Activated T-cell treated with anti-CD3 and anti-CD28 coated beads, Interleukin-2, amount 50 U/mL, for 1 hour (primary cell): Measurements from ENCODE around the gene CHST2.
A peak's percentile ranks its signal among the peaks of the same experiment; 100 is the strongest.
"Not testable (repeated sequence)": the region's sequence is repeated elsewhere in the genome, so short reads cannot be mapped to it uniquely, and the experiment has no call there.

Source experiments
- DNase-seq: peaks from one replicate; pipeline ENCODE4 v3.0.0-alpha.2; 2020

CHST2 gene

GRCh38 chr3:143119009-143119914 is at the start of gene CHST2:
Gene CHST2, plus strand, starts transcription at chr3:143119771. Its CDS starts 1,046 bp downstream, at chr3:143120817.
- peak; percentile 75 for DNase-seq

GRCh38 chr3:143070977-143071551 is 48.5 kb upstream of the CHST2 start:
- no peak for DNase-seq

GRCh38 chr3:143071776-143072175 is 47.8 kb upstream of the CHST2 start:
- no peak for DNase-seq

GRCh38 chr3:143072298-143073020 is 47.1 kb upstream of the CHST2 start:
- DNase-seq = not testable (repeated sequence)

GRCh38 chr3:143073541-143073940 is 46.0 kb upstream of the CHST2 start:
- DNase-seq = not testable (repeated sequence)

GRCh38 chr3:143073983-143074382 is 45.6 kb upstream of the CHST2 start:
- not testable (repeated sequence) for DNase-seq

- no peak for DNase-seq
Observed at GRCh38 chr3:143078883-143079282, 40.7 kb upstream of the CHST2 start.

- no peak for DNase-seq
Observed at GRCh38 chr3:143080196-143080595, 39.4 kb upstream of the CHST2 start.

GRCh38 chr3:143081365-143081764 is 38.2 kb upstream of the CHST2 start:
- no peak for DNase-seq

GRCh38 chr3:143081844-143082778 is 37.5 kb upstream of the CHST2 start:
- no peak for DNase-seq

- no peak for DNase-seq
Observed at GRCh38 chr3:143083781-143084180, 35.8 kb upstream of the CHST2 start.

GRCh38 chr3:143084856-143085731 is 34.5 kb upstream of the CHST2 start:
- DNase-seq = no peak

- no peak for DNase-seq
Observed at GRCh38 chr3:143088835-143089234, 30.7 kb upstream of the CHST2 start.

- no peak for DNase-seq
Observed at GRCh38 chr3:143089965-143090364, 29.6 kb upstream of the CHST2 start.

- DNase-seq = no peak
Observed at GRCh38 chr3:143090486-143090885, 29.1 kb upstream of the CHST2 start.

GRCh38 chr3:143090976-143091837 is 28.4 kb upstream of the CHST2 start:
- no peak for DNase-seq

- no peak for DNase-seq
Observed at GRCh38 chr3:143092191-143092590, 27.4 kb upstream of the CHST2 start.

GRCh38 chr3:143095813-143096212 is 23.8 kb upstream of the CHST2 start:
- no peak for DNase-seq

- no peak for DNase-seq
Observed at GRCh38 chr3:143098032-143098764, 21.4 kb upstream of the CHST2 start.

GRCh38 chr3:143099210-143099609 is 20.4 kb upstream of the CHST2 start:
- no peak for DNase-seq
